ENCODE data around the gene PPP1R7.
"Not testable (repeated sequence)": the region's sequence is repeated elsewhere in the genome, so short reads cannot be mapped to it uniquely, and the experiment has no call there.

PPP1R7 gene, protein sequence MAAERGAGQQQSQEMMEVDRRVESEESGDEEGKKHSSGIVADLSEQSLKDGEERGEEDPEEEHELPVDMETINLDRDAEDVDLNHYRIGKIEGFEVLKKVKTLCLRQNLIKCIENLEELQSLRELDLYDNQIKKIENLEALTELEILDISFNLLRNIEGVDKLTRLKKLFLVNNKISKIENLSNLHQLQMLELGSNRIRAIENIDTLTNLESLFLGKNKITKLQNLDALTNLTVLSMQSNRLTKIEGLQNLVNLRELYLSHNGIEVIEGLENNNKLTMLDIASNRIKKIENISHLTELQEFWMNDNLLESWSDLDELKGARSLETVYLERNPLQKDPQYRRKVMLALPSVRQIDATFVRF

DNA sequence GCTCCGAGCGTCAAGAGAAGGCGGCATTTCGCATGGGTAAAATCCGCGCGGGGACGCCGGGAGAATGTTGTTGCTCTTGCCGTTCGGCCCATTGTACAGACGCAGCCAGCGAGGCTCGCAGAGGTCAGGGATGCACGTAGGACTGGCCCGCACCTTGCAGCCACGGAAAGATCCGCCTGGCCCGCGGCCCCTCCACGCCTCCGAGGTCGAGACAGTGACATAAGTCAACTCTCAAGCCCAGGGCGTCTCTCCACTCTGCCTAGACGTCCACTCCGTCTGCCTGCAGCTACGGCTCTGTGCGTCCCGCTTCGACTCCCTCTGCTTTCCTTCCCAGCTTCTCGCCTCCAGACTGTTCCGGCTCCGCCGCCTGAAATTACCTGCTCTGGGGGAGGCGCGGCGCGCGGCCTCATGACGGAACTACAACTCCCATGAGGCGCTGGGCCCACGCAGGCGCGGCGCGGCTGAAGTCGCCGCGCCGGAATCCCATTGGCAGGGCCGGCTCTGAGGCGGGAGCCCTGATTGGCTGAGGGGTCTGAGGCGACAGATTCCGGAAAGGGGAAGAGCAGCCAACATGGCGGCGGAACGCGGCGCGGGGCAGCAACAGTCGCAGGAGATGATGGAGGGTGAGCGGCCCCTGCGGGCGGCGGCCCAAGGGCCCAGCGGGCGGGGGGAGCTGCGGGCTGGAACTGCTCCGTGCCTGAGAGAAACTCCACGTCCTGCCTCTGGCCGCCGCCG lies at the start of gene PPP1R7:
PPP1R7 (plus strand) TSS at position 543 of the 735 bp plus-strand sequence; CDS start at position 572, 29 bp downstream.
- DNase-seq (ENCODE audit: low read depth, low spot score), result peak; percentile 95
- TF ChIP-seq, protein P1, sequence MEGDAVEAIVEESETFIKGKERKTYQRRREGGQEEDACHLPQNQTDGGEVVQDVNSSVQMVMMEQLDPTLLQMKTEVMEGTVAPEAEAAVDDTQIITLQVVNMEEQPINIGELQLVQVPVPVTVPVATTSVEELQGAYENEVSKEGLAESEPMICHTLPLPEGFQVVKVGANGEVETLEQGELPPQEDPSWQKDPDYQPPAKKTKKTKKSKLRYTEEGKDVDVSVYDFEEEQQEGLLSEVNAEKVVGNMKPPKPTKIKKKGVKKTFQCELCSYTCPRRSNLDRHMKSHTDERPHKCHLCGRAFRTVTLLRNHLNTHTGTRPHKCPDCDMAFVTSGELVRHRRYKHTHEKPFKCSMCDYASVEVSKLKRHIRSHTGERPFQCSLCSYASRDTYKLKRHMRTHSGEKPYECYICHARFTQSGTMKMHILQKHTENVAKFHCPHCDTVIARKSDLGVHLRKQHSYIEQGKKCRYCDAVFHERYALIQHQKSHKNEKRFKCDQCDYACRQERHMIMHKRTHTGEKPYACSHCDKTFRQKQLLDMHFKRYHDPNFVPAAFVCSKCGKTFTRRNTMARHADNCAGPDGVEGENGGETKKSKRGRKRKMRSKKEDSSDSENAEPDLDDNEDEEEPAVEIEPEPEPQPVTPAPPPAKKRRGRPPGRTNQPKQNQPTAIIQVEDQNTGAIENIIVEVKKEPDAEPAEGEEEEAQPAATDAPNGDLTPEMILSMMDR (IDR thresholded peaks at IDR 0.05; ENCODE audit: low read depth, low read length), result no peak
- H3K4me3 ChIP-seq (ENCODE audit: low read depth, low read length), result peak within 1 kb of the TSS; percentile 78
- in situ Hi-C loops (cut with HindIII; ENCODE audit: low sequenced_read_pairs), result no loop called here

DNA sequence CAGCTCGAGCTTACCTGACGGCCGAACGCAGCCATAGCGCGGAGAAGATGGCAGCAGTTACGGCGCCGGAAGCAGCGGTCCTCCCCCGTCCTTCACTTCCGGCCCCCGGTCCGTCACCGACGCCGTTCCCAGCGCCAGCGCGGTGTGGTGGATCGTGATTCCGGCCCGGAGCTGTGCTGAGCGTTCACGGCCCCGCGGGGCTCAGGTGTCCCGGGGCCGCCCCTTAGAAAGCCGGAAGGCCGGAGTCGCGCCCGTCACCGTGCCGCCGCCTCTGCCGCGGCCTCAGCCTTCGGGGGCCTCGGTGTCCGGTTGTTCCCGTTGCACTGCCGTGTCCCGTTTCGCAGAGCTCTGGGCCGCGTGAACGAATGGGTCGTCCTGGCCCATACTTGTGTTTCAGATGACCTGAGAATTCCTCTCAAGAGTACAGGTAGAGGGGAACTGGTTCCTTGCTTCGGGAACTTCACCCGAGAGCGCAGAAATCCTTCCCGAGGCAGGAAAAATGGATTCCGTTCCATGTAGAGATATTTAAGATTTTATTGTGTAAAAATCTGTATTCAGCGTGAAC lies 47.9 kb upstream of the PPP1R7 start, which contains the start of gene MTERF4:
MTERF4 (minus strand) TSS at position 49 of the 565 bp plus-strand sequence; CDS start at position 35, 14 bp downstream.
- H3K4me3 ChIP-seq (ENCODE audit: low read depth, low read length), result peak within 1 kb of the TSS; percentile 88
- in situ Hi-C loops (cut with HindIII; ENCODE audit: low sequenced_read_pairs), result no loop called here
- TF ChIP-seq, protein P1 (IDR thresholded peaks at IDR 0.05; ENCODE audit: low read depth, low read length), result no peak
- DNase-seq (ENCODE audit: low read depth, low spot score), result peak; percentile 84

DNA sequence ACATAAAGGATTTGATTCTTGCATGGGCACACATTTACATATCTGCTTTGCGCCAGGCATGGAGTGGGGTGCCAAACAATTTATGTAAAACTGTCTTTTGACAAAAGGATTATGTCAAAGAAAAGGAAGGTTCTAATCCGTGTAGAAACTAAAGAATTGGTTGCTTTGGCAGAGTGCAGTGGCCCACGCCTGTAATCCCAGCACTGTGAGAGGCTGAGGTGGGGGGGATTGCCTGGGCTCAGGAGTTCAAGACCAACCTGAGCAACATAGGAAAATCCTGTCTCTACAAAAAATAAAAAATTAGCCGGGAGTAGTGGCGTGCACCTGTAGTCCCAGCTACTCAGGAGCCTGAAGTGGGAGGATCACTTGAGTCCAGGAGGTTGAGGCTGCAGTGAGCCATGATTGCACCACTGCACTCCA lies 47.1 kb upstream of the PPP1R7 start:
- in situ Hi-C loops (cut with HindIII; ENCODE audit: low sequenced_read_pairs), result no loop called here
- peak overlapping the region; percentile 88 for H3K4me3 ChIP-seq (ENCODE audit: low read depth, low read length)
- TF ChIP-seq, protein P1 (IDR thresholded peaks at IDR 0.05; ENCODE audit: low read depth, low read length), result no peak
- no peak for DNase-seq (ENCODE audit: low read depth, low spot score)

DNA sequence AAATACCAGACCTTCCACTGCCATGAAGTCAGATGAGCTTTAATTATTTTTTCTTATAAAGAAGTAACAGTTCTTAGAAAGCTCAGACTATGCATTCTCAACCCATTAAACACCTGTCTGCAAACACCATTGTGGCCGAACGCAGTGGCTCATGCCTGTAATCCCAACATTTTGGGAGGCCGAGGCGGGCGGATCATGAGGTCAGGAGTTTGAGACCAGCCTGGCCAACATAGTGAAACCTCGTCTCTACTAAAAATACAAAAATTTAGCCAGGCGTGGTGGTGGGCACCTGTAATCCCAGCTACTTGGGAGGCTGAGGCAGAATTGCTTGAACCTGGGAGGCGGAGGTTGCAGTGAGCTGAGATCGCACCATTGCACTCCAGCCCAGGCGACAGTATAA lies 45.7 kb upstream of the PPP1R7 start:
- H3K4me3 ChIP-seq (ENCODE audit: low read depth, low read length); DNase-seq (ENCODE audit: low read depth, low spot score); in situ Hi-C loops (cut with HindIII; ENCODE audit: low sequenced_read_pairs): not testable (repeated sequence)

DNA sequence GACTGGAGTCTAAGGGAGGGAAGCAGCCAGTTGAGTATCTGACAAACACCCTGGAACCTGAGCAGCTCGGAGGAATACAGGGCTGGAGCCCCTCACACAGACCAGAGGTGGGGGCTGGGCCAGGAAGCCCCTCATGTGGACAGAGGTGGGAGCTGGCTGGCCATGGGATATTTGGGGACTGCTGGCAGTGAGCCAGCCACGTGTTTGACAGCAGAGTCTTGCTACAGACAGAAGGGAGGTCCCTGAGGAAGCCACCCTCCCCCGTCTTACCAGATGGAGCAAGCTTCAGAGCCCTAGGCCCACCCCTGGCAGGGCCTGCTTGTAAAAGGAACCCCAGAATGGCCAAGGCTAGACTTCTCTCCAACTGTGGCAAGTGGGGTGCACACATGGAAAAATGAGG lies 44.6 kb upstream of the PPP1R7 start:
- TF ChIP-seq, protein P1 (IDR thresholded peaks at IDR 0.05; ENCODE audit: low read depth, low read length), result no peak
- in situ Hi-C loops (cut with HindIII; ENCODE audit: low sequenced_read_pairs), result no loop called here
- no peak overlapping the region for H3K4me3 ChIP-seq (ENCODE audit: low read depth, low read length)
- DNase-seq (ENCODE audit: low read depth, low spot score), result no peak

DNA sequence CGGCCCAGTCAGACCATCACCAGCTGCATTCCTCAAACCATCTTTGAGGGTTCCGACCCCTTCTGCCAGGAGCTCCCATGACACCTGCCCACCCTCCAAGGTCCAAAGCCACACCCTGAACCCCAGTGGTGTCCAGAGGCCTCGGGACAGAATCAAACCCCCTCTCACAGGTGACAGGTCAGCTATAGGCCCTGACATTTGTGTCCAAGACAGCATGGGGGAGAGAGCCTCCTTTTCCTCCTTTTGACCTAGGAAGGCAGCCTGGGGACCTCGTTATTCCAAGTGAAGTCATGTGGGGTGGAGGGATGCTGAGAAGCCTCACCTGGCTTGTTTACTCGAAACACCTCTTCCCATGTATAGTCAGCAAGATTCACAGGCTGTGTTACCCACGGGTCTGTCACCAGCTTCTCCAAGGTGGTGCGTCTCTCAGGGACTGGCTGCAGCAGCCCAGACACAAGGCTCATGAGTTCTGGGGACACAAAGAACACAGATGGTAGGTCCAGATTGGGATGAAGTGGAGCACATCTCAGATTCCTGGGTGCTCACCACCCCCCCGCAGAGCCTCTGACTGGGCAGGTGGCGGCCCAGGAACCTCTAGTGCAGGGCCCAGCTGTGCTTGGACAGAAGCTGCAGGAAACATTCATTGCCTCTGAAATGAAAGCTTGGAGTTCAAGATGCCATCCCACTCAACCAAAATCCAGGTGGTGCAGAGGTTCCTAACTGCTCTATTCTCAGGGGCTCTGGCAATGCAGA lies 43.1 kb upstream of the PPP1R7 start:
- no peak overlapping the region for H3K4me3 ChIP-seq (ENCODE audit: low read depth, low read length)
- in situ Hi-C loops (cut with HindIII; ENCODE audit: low sequenced_read_pairs), result no loop called here
- TF ChIP-seq, protein P1 (IDR thresholded peaks at IDR 0.05; ENCODE audit: low read depth, low read length), result no peak
- DNase-seq (ENCODE audit: low read depth, low spot score), result no peak
